K562 (cell line): Measurements from ENCODE around the gene GPX2. TPM values are rescaled to one million over a fixed set of nuclear protein-coding genes. Genes with fewer than 3 reads are reported as not detected.

Source experiments
- ATAC-seq: fragments of 200-7000 bp; cut with Tn5 transposase; 3 replicates; pipeline ENCODE4 v1.9.1; 2020; ENCODE audit warnings: moderate library complexity
- BruUV-seq: library from RNA; stranded (reverse); fragments of 400-500 nt; replicated peaks from 2 replicates; lab custom pipeline; 2021; lab: Mats Ljungman, UMichigan
- CTCF ChIA-PET: fragments of 300-600 bp; formaldehyde crosslinking; extraction: SDS; loops from one replicate; lab custom pipeline; 2021; ENCODE audit warnings: low intra/inter-chr PET ratio; lab: Yijun Ruan, JAX
- POLR2A ChIA-PET: fragments of 300-600, 350-650 bp; sonication (Branson Sonifier 250); formaldehyde crosslinking; extraction: SDS; loops from one replicate; lab custom pipeline; 2021; ENCODE audit warnings: antibody characterized with exemption, inconsistent platforms; lab: Yijun Ruan, JAX
- DNase-seq, 4 experiments: peaks; one replicate each; pipeline versions ENCODE4 v3.0.0 to v3.0.0-alpha.2; 2011 to 2018; ENCODE audit warnings: low spot score in 3 of 4, mixed read lengths in 3 of 4; ENCODE audit errors: extremely low read depth in 1 of 4
- FAIRE-seq: peaks from 2 replicates; lab custom pipeline; 2011; peaks lifted over from hg19 to GRCh38; lab: Jason Lieb, UNC
- H2AFZ ChIP-seq: 2 replicates; pipeline ENCODE4 v1.6.0; 2011; ENCODE audit warnings: low read depth, low read length, control low read depth, inconsistent platforms
- H3K27ac ChIP-seq: fragments of 200-600 bp; 3 replicates; pipeline ENCODE4 v1.8.0; 2011; ENCODE audit warnings: low read depth, mild to moderate bottlenecking, control low read depth, inconsistent platforms, low read length, moderate library complexity, mixed read lengths; ENCODE audit errors: extremely low read depth
- H3K27me3 ChIP-seq, 2 experiments: fragments of 300-600 bp in 1 of 2; 2 replicates in 1 of 2; 3 replicates in 1 of 2; pipeline versions ENCODE4 v1.6.0 to v1.8.0; 2011; ENCODE audit warnings: inconsistent platforms in 2 of 2, low read length in 2 of 2, mild to moderate bottlenecking in 1 of 2, mixed read lengths in 1 of 2, moderate library complexity in 1 of 2; ENCODE audit not compliant: control insufficient read depth in 2 of 2, insufficient read depth in 2 of 2
- H3K36me3 ChIP-seq: fragments of 300-600 bp; 3 replicates; pipeline ENCODE4 v1.8.0; 2011; ENCODE audit warnings: mild to moderate bottlenecking, low read length, inconsistent platforms; ENCODE audit not compliant: control insufficient read depth, insufficient read depth
- H3K4me1 ChIP-seq, 2 experiments: fragments of 200-600 bp in 1 of 2; replicated peaks in 1 of 2; 2 replicates in 1 of 2; 3 replicates in 1 of 2; pipeline versions ENCODE4 v1.5.1 to v1.8.0; 2011; ENCODE audit warnings: inconsistent platforms in 2 of 2, low read length in 2 of 2, mild to moderate bottlenecking in 1 of 2, mixed read lengths in 1 of 2, moderate library complexity in 1 of 2; ENCODE audit not compliant: control insufficient read depth in 2 of 2, insufficient read depth in 2 of 2
- H3K4me2 ChIP-seq: 2 replicates; pipeline ENCODE4 v1.6.1; 2011; ENCODE audit warnings: low read length, control low read depth, inconsistent platforms, mixed read lengths; ENCODE audit not compliant: insufficient read depth
- H3K4me3 ChIP-seq: fragments of 200-600 bp; sonication (generic), shearing (Covaris generic); 2 replicates; pipeline ENCODE4 v1.5.1; 2016; ENCODE audit warnings: control low read depth, inconsistent platforms
- H3K79me2 ChIP-seq: fragments of 200-600 bp; 3 replicates; pipeline ENCODE4 v1.8.0; 2011; ENCODE audit warnings: low read length, inconsistent platforms; ENCODE audit not compliant: control insufficient read depth, insufficient read depth
- H3K9ac ChIP-seq, 2 experiments: 2 replicates each; pipeline versions ENCODE4 v1.6.0 to v1.6.1; 2011; ENCODE audit warnings: low read depth in 2 of 2, low read length in 2 of 2, control low read depth in 1 of 2, inconsistent platforms in 1 of 2, mild to moderate bottlenecking in 1 of 2, mixed read lengths in 1 of 2; ENCODE audit not compliant: insufficient read depth in 1 of 2
- H3K9me1 ChIP-seq: one replicate; pipeline ENCODE4 v1.6.0; 2011; ENCODE audit warnings: inconsistent platforms, mild to moderate bottlenecking, low read length, moderate library complexity; ENCODE audit not compliant: control insufficient read depth, insufficient read depth
- H3K9me3 ChIP-seq: replicated peaks from 2 replicates; pipeline ENCODE4 v1.5.1; 2011; ENCODE audit warnings: low read depth, low read length, inconsistent platforms; ENCODE audit not compliant: control insufficient read depth, insufficient read depth
- H4K20me1 ChIP-seq: replicated peaks from 2 replicates; pipeline ENCODE4 v1.6.1; 2011; ENCODE audit warnings: low read length, inconsistent platforms, mixed read lengths; ENCODE audit not compliant: control insufficient read depth, insufficient read depth
- CBFA2T2 ChIP-seq: fragments of 450-650 bp; conservative IDR thresholded peaks from 2 replicates; pipeline ENCODE4 v1.6.1; 2017; ENCODE audit warnings: mild to moderate bottlenecking
- ETV1 ChIP-seq: fragments of 450-650 bp; conservative IDR thresholded peaks from 2 replicates; pipeline ENCODE4 v1.6.1; 2016; ENCODE audit warnings: missing genetic modification characterization, control low read depth, low read depth, missing compliant biosample characterization
- ETV5 ChIP-seq: sonication (generic); formaldehyde crosslinking; IDR thresholded peaks from 2 replicates; pipeline ENCODE4 v1.4.0; 2020; ENCODE audit warnings: low read depth, mild to moderate bottlenecking, missing genetic modification reagents
- FOSL1 ChIP-seq: fragments of 200-800 bp; sonication (Bioruptor generic); conservative IDR thresholded peaks from 2 replicates; pipeline ENCODE4 v1.6.1; 2016; ENCODE audit warnings: missing genetic modification characterization, missing compliant biosample characterization
- HDAC8 ChIP-seq: fragments of 450-650 bp; IDR thresholded peaks from 2 replicates; pipeline ENCODE4 v1.6.1; 2016; ENCODE audit warnings: mild to moderate bottlenecking, missing genetic modification characterization, moderate library complexity, missing compliant biosample characterization
- REST ChIP-seq, 2 experiments: fragments of 450-650 bp; formaldehyde crosslinking in 1 of 2; IDR thresholded peaks; 2 replicates each; pipeline versions ENCODE4 v1.4.0 to v1.6.1; 2014 to 2020; ENCODE audit warnings: mild to moderate bottlenecking in 2 of 2, borderline replicate concordance in 1 of 2, low read depth in 1 of 2
- RNF2 ChIP-seq: sonication (generic); IDR thresholded peaks from 2 replicates; pipeline ENCODE4 v1.6.1; 2016
- SMAD4 ChIP-seq: fragments of 250-450 bp; sonication (Bioruptor Pico); conservative IDR thresholded peaks from 2 replicates; pipeline ENCODE4 v1.8.0; 2021; ENCODE audit warnings: inconsistent platforms, mild to moderate bottlenecking, moderate library complexity
- WHSC1 ChIP-seq: IDR thresholded peaks from one replicate; pipeline ENCODE4 v1.6.1; 2012; ENCODE audit warnings: low read length, control low read depth, inconsistent platforms
- ZNF174 ChIP-seq: fragments of 250-450 bp; sonication (Bioruptor Pico); IDR thresholded peaks from 2 replicates; pipeline ENCODE4 v1.4.0; 2020; ENCODE audit warnings: mild to moderate bottlenecking
- ZSCAN32 ChIP-seq: fragments of 450-650 bp; formaldehyde crosslinking; IDR thresholded peaks from 2 replicates; pipeline ENCODE4 v1.4.0; 2020; ENCODE audit warnings: mild to moderate bottlenecking, moderate library complexity
- WGBS: fragments of 100-300 bp; shearing (Covaris generic); methylation state at CpG from one replicate; pipeline ENCODE4 v1.1.6; 2016; ENCODE audit warnings: low coverage, mixed read lengths; ENCODE audit not compliant: insufficient coverage; ENCODE audit errors: missing lambda C conversion rate; 5-methylcytosine and 5-hydroxymethylcytosine counted together
- in situ Hi-C: fragments of 300-500 bp; cut with MboI; formaldehyde crosslinking; loops from 4 replicates; pipeline ENCODE4 v1.15.0; 2018; ENCODE audit warnings: inconsistent platforms, mixed read lengths
- intact Hi-C: fragments of 100-400 bp; cut with micrococcal nuclease; formaldehyde crosslinking; loops from 2 replicates; pipeline ENCODE4 v1.14.2; 2022
- polyA plus RNA-seq, 8 experiments: library from polyadenylated mRNA; depleted of rRNA in 4 of 8; stranded (reverse) in 5 of 8; unstranded in 3 of 8; fragments of >200 nt; fragmentation: Nextera tagmentation in 2 of 8; fragmentation: Illumina TruSeq in 1 of 8; extraction: Ambion mirVana in 2 of 8; extraction: Trizol in 1 of 8; gene quantifications; 2 replicates each; pipeline versions ENCODE4 v1.2.1 to v1.2.3, GENCODE V29; 2011 to 2014; ENCODE audit warnings: inconsistent platforms in 1 of 8, missing spikeins in 1 of 8
- total RNA-seq, 7 experiments: library from RNA; depleted of rRNA in 6 of 7; stranded (reverse); fragments of >200 nt in 6 of 7; fragmentation: Illumina TruSeq in 2 of 7; extraction: Trizol in 2 of 7; gene quantifications; 2 replicates each; pipeline versions ENCODE4 v1.2.1 to v1.2.3, GENCODE V29; 2011 to 2021; ENCODE audit warnings: low replicate concordance in 1 of 7

Gene GPX2
- total and polyA plus RNA-seq, 9 of the 15 experiments (the other 6 are each of a cell fraction or from before 2014, with no cell fraction given) = 0.24 TPM; not detected in 8

DNA sequence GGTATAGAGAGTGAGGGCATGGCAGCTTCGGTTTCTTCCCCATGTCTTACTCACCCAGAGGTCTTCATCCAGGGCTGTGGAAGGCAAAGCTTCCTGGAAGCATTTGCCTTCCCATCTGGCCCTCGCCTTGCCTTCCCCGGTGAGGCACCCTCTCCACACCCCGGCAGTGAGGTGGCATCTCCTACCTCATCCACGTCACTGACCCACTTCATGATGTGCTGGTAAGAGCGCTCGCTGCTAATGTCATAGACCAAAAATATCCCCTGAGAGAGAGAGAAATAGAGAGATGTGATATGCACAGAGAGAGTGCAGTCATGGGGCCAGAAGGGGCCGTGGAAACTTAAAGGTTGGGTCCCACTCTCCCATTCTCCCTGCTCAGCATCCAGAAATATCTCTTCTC is 8.3 kb upstream of the GPX2 start:
- no TSS peak for BruUV-seq
- Histone ChIP-seq H2AFZ (no peak overlapping the region), H3K79me2 (no peaks in the 10 kb centered on the region), H3K27me3 (no peaks in the 10 kb centered on the region), H3K4me3 (no peak overlapping the region), H3K9me3 (no peaks in the 10 kb centered on the region), H3K4me2 (no peak overlapping the region), H3K36me3 (no peaks in the 10 kb centered on the region), H3K9me1 (no peaks in the 10 kb centered on the region), H3K27ac (no peak overlapping the region), H4K20me1 (no peaks in the 10 kb centered on the region), H3K9ac (no peak overlapping the region), H3K4me1 (peaks cover 0 to 3% of the 10 kb centered on the region in 2 experiments; a peak in 3 of 5 replicates)
- FAIRE-seq = no peak
- intact Hi-C loops (no loop called here), in situ Hi-C loops (no loop called here)
- ATAC-seq = no peak
- no peak for TF ChIP-seq SMAD4
- TF ChIP-seq CBFA2T2 = no peak
- no peak for TF ChIP-seq ETV1
- TF ChIP-seq WHSC1 = no peak
- TF ChIP-seq RNF2 = no peak
- no peak for TF ChIP-seq ETV5 (CRISPR knock-in tag)
- no peak for TF ChIP-seq HDAC8 (tag)
- TF ChIP-seq ZNF174 (CRISPR knock-in tag) = no peak
- no peak for TF ChIP-seq ZSCAN32 (CRISPR knock-in tag)
- TF ChIP-seq FOSL1 (tag) = no peak
- no peak for TF ChIP-seq REST (IDR thresholded peaks at IDR 0.05; ENCODE audit: borderline replicate concordance)
- TF ChIP-seq REST (CRISPR knock-in tag; IDR thresholded peaks at IDR 0.05; ENCODE audit: low read depth) = no peak
- POLR2A ChIA-PET = interaction anchor here (0.8 to 1.5 kb wide), 2 partner anchors 15 to 398 kb away, joined by 3 read pairs; no protein-coding TSS in a partner anchor
- CTCF ChIA-PET = no interaction called here
- DNase-seq = no peak
- 66% methylated on average over 7 of the region's 8 CpGs for WGBS
